Upper lobe of left lung (tissue), 4 donors: Measurements from ENCODE around the gene JAM3.
"Not testable (repeated sequence)": the region's sequence is repeated elsewhere in the genome, so short reads cannot be mapped to it uniquely, and the experiment has no call there.

Experiments used
- EP300 ChIP-seq, 4 donors: sonication (generic); formaldehyde crosslinking; IDR thresholded peaks; one replicate each; pipeline ENCODE4 v1.5.1; 2017; ENCODE audit warnings: antibody characterized with exemption in 4 of 4, control low read depth in 2 of 4
- POLR2A ChIP-seq, 4 donors: fragments of 450-650 bp; IDR thresholded peaks; one replicate each; pipeline ENCODE4 v1.5.1; 2016 to 2017; ENCODE audit warnings: antibody characterized with exemption in 4 of 4, mild to moderate bottlenecking in 2 of 4
- POLR2AphosphoS5 ChIP-seq, 2 donors: sonication (generic); formaldehyde crosslinking; IDR thresholded peaks; one replicate each; pipeline ENCODE4 v1.5.1; 2017; ENCODE audit warnings: antibody characterized with exemption in 2 of 2
- TF ChIP-seq, protein P1 (sequence below), 6 experiments: fragments of 450-650 bp in 4 of 6; fragments of 200-600 bp in 2 of 6; sonication (generic) in 2 of 6; IDR thresholded peaks; one replicate each; pipeline ENCODE4 v1.5.1; 2016 to 2019; ENCODE audit warnings: antibody characterized with exemption in 6 of 6

DNA sequence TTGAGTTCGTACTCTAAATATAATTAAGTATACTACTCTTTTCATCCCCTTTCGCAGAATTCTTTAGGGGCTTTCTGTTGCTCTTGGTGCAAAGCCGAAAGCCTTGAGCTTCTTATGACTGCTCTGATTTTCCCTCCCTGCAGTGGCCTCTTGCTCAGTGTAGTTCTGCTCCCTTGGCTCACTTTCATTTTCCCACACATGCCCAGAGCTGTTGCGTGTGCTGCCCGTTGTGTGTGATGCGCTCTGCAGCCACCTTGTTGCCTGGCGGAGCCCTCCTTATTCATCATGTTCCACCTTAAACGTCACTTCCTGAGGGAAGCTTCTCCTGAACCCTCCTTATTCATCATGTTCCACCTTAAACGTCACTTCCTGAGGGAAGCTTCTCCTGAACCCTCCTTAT, 23.1 kb downstream of the JAM3 start:
- TF ChIP-seq, protein P1, sequence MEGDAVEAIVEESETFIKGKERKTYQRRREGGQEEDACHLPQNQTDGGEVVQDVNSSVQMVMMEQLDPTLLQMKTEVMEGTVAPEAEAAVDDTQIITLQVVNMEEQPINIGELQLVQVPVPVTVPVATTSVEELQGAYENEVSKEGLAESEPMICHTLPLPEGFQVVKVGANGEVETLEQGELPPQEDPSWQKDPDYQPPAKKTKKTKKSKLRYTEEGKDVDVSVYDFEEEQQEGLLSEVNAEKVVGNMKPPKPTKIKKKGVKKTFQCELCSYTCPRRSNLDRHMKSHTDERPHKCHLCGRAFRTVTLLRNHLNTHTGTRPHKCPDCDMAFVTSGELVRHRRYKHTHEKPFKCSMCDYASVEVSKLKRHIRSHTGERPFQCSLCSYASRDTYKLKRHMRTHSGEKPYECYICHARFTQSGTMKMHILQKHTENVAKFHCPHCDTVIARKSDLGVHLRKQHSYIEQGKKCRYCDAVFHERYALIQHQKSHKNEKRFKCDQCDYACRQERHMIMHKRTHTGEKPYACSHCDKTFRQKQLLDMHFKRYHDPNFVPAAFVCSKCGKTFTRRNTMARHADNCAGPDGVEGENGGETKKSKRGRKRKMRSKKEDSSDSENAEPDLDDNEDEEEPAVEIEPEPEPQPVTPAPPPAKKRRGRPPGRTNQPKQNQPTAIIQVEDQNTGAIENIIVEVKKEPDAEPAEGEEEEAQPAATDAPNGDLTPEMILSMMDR (IDR thresholded peaks at IDR 0.05), result not testable (repeated sequence)
- TF ChIP-seq EP300, POLR2AphosphoS5, POLR2A (IDR thresholded peaks at IDR 0.05): not testable (repeated sequence)
